Smooth muscle cell (in vitro differentiated cells): ENCODE measurements around the gene SLC66A2. TPM values are rescaled to one million over a fixed set of nuclear protein-coding genes. Genes with fewer than 3 reads are reported as not detected.

Experiments used
- DNase-seq: peaks from one replicate; lab custom pipeline; 2025; ENCODE audit not compliant: unreplicated experiment; lab: John Stamatoyannopoulos, UW
- H2AFZ ChIP-seq: fragments of 200-600 bp; sonication (generic); 2 replicates; pipeline ENCODE4 v1.6.0; 2016; ENCODE audit warnings: antibody characterized with exemption, low read depth, mild to moderate bottlenecking
- H3F3A ChIP-seq: fragments of 200-600 bp; sonication (generic); 2 replicates; pipeline ENCODE4 v1.6.0; 2017; ENCODE audit warnings: antibody characterized with exemption, low read depth
- H3K27ac ChIP-seq: fragments of 200-600 bp; sonication (generic); 2 replicates; pipeline ENCODE4 v1.5.1; 2016; ENCODE audit warnings: low read depth, mild to moderate bottlenecking
- H3K27me3 ChIP-seq: fragments of 200-600 bp; sonication (generic); 2 replicates; pipeline ENCODE4 v1.6.1; 2016; ENCODE audit warnings: low read depth, mild to moderate bottlenecking
- H3K36me3 ChIP-seq: fragments of 200-600 bp; sonication (generic); 2 replicates; pipeline ENCODE4 v1.5.1; 2016; ENCODE audit warnings: low read depth
- H3K4me1 ChIP-seq: fragments of 200-600 bp; sonication (generic); 2 replicates; pipeline ENCODE4 v1.5.1; 2016; ENCODE audit warnings: low read depth
- H3K4me2 ChIP-seq: fragments of 200-600 bp; sonication (generic); 2 replicates; pipeline ENCODE4 v1.6.0; 2016; ENCODE audit warnings: mild to moderate bottlenecking
- H3K4me3 ChIP-seq: fragments of 200-600 bp; sonication (generic); 2 replicates; pipeline ENCODE4 v1.5.1; 2016; ENCODE audit warnings: mild to moderate bottlenecking
- H3K79me2 ChIP-seq: fragments of 200-600 bp; sonication (generic); 2 replicates; pipeline ENCODE4 v1.6.0; 2016; ENCODE audit warnings: low read depth, mild to moderate bottlenecking
- H3K9ac ChIP-seq: fragments of 200-600 bp; sonication (generic); 2 replicates; pipeline ENCODE4 v1.6.0; 2016; ENCODE audit warnings: low read depth
- H3K9me3 ChIP-seq: fragments of 200-600 bp; sonication (generic); replicated peaks from 2 replicates; pipeline ENCODE4 v1.5.1; 2016; ENCODE audit warnings: low read depth
- H4K20me1 ChIP-seq: fragments of 200-600 bp; sonication (generic); 2 replicates; pipeline ENCODE4 v1.6.0; 2016; ENCODE audit warnings: low read depth
- WGBS: methylation state at CpG from one replicate; pipeline ENCODE4 v1.1.7; 2016; ENCODE audit warnings: low lambda C conversion rate; 5-methylcytosine and 5-hydroxymethylcytosine counted together
- polyA plus RNA-seq: library from polyadenylated mRNA; unstranded; fragments of >200 nt; fragmentation: Nextera tagmentation; extraction: Ambion mirVana; gene quantifications from 2 replicates; pipeline ENCODE4 v1.2.1, GENCODE V29; 2016
- total RNA-seq: library from RNA; depleted of rRNA; stranded (reverse); fragments of >200 nt; gene quantifications from 2 replicates; pipeline ENCODE4 v1.2.3, GENCODE V29; 2014
- TF ChIP-seq, protein P1 (sequence below): fragments of 200-600 bp; sonication (generic); IDR thresholded peaks from 2 replicates; pipeline ENCODE4 v1.5.1; 2017; ENCODE audit warnings: borderline replicate concordance, mild to moderate bottlenecking, antibody characterized with exemption; ENCODE audit not compliant: insufficient read depth, poor library complexity, severe bottlenecking

The SLC66A2 gene
- total and polyA plus RNA-seq, 2 experiments from 2014 or later = 23.6 to 37.9 TPM

DNA sequence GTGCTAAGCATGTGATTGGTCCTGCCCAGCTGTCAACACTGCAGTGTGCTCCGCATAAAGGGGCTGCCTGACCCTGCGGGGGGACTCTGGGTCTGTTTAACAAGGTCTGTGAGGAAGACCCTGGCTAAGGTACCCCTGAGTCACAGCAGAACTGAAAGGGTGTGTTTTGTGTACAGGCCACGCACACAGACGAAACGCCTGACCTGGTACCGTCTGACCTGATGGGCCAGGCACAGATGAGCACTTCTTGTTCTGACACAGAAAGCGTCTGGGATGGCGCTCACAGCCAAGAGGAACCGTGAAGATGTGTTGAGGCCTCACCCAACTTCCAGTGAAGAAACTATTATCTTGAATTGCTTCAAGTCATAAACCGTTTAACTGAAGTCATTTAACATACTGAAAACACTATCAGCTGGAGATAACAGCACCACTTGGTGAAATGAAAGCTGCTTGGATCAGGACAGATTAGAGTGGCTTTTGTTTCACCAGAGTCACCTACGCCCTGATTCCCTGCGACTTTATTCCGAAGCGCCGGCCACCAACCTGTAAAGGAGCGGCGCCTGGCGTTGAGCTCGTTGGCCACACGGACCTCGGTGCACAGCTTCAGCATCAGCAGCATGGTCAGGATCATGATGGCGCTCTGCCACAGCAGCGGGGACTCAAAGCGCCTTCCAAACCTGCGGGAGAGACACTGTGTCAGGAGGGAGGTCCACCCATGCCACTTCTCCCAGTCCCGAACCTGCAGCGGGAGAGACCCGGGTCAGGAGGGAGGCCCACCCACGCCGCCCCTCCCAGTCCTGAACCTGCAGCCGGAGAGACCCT lies 8.5 kb downstream of the SLC66A2 start:
- no peak for DNase-seq
- 90% methylated on average over 31 of the region's 31 CpGs for WGBS
- H3K27ac ChIP-seq = no peak overlapping the region
- H3K4me2 ChIP-seq = no peak overlapping the region
- TF ChIP-seq, protein P1, sequence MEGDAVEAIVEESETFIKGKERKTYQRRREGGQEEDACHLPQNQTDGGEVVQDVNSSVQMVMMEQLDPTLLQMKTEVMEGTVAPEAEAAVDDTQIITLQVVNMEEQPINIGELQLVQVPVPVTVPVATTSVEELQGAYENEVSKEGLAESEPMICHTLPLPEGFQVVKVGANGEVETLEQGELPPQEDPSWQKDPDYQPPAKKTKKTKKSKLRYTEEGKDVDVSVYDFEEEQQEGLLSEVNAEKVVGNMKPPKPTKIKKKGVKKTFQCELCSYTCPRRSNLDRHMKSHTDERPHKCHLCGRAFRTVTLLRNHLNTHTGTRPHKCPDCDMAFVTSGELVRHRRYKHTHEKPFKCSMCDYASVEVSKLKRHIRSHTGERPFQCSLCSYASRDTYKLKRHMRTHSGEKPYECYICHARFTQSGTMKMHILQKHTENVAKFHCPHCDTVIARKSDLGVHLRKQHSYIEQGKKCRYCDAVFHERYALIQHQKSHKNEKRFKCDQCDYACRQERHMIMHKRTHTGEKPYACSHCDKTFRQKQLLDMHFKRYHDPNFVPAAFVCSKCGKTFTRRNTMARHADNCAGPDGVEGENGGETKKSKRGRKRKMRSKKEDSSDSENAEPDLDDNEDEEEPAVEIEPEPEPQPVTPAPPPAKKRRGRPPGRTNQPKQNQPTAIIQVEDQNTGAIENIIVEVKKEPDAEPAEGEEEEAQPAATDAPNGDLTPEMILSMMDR = no peak
- H3K36me3 ChIP-seq = no peaks in the 10 kb centered on the region
- no peaks in the 10 kb centered on the region for H3K27me3 ChIP-seq
- no peak overlapping the region for H3K9ac ChIP-seq
- H3K4me3 ChIP-seq = no peak overlapping the region
- no peaks in the 10 kb centered on the region for H3K9me3 ChIP-seq
- peaks cover 99% of the 10 kb centered on the region for H4K20me1 ChIP-seq
- H3K79me2 ChIP-seq = peaks cover 68% of the 10 kb centered on the region
- no peaks in the 10 kb centered on the region for H3K4me1 ChIP-seq
- H2AFZ ChIP-seq = no peak overlapping the region
- no peaks in the 10 kb centered on the region for H3F3A ChIP-seq

DNA sequence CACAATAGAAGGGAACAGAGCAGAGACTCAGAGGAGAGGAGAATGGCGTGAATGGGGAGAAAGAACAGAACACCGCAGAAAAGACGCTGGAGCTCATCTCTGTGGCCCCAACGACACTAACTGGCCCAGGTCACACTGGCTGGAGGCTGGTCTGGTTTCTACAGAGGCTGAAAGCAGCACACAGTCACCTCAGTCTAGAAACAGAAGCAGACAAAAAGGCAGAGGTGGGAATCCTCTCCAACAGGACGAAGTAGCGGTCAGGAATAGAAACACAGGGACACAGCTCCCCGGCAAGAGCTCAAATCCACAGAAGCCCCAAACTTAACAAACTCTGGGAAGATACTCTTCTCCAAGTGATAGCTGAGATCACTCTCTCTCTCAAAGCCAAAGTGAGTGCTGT lies 9.2 kb downstream of the SLC66A2 start:
- no peaks in the 10 kb centered on the region for H3K36me3 ChIP-seq
- no peaks in the 10 kb centered on the region for H3K9me3 ChIP-seq
- H4K20me1 ChIP-seq = peaks cover 100% of the 10 kb centered on the region
- H3K4me3 ChIP-seq = no peak overlapping the region
- no peak overlapping the region for H3K4me2 ChIP-seq
- H3K79me2 ChIP-seq = peaks cover 70% of the 10 kb centered on the region
- no peaks in the 10 kb centered on the region for H3K4me1 ChIP-seq
- H3K9ac ChIP-seq = no peak overlapping the region
- no peaks in the 10 kb centered on the region for H3F3A ChIP-seq
- H3K27ac ChIP-seq = no peak overlapping the region
- no peak overlapping the region for H2AFZ ChIP-seq
- TF ChIP-seq, protein P1 = no peak
- no peak for DNase-seq
- no peaks in the 10 kb centered on the region for H3K27me3 ChIP-seq
- 97% methylated on average over 7 of the region's 7 CpGs for WGBS

DNA sequence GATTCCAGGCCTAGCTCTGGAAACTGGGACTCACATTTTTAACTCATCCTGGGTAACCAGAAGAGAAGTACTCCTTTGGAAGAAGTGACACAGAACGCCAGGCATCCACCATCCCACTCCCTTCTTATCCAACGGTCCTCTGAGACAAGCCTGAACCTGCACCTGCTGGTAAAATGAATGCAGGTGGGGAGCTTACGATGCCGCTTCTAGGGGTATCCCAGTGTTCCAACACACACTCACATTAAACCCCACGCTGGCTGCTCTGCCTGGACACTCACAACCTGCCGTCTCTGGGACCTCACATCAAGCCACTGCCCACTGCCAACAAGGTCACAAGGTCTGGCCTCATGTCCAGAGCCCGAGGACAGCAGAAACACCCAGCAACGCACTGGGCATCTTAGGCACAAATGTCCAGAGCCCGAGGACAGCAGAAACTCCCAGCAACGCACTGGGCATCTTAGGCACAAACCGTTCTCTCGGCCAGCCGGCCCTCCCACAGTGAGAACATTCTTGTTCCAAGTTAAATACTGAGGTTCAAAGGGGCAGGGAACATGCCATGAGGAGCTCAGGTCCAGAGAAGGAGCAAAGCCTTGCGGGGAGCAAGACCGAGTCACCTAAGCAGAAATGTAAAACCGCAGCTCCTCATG lies 9.9 kb downstream of the SLC66A2 start:
- Histone ChIP-seq H3K9ac (no peak overlapping the region), H4K20me1 (peaks cover 100% of the 10 kb centered on the region)
- 95% methylated on average over 16 of the region's 16 CpGs for WGBS

More for the DNA sequence above, 9.9 kb downstream of the SLC66A2 start:
- Histone ChIP-seq H3F3A (no peaks in the 10 kb centered on the region), H2AFZ (no peak overlapping the region), H3K27me3 (no peaks in the 10 kb centered on the region), H3K79me2 (peaks cover 71% of the 10 kb centered on the region), H3K36me3 (no peaks in the 10 kb centered on the region), H3K4me3 (no peak overlapping the region), H3K27ac (no peak overlapping the region), H3K4me2 (no peak overlapping the region), H3K4me1 (no peaks in the 10 kb centered on the region), H3K9me3 (no peaks in the 10 kb centered on the region)
- DNase-seq = no peak
- TF ChIP-seq, protein P1 = no peak
